Measurements from ENCODE around the gene ZFR. TPM values are rescaled to one million over a fixed set of nuclear protein-coding genes. Genes with fewer than 3 reads are reported as not detected.
"Not testable (repeated sequence)": the region's sequence is repeated elsewhere in the genome, so short reads cannot be mapped to it uniquely, and the experiment has no call there.

ZFR gene
- total RNA-seq, 4 donors from 2014 or later, result 44.9 to 61.6 (median 52.7) TPM

DNA sequence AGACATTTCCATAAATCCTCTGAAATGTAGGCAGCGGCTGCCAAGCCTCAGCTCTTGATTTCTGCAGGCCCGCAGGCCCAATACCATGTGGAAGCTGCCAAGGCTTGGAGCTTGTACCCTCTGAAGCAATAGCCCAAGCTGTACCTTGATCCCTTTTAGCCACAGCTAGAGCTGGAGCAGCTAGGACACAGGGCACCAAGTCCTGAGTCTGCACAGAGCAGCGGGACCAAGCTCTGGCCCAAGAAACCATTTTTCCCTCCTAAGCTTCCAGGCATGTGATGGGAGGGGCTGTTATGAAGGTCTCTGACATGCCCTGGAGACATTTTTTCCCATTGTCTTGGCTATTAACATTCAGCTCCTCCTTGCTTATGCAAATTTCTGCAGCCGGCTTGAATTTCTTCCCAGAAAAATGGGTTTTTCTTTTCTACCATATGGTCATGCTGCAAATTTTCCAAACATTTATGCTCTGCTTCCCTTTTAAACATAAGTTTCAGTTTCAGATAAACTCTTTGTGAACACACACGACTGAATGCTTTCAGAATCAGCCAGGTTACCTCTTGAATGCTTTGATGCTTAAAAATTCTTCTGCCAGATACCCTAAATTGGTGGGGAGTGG lies 14.4 kb upstream of the ZFR start:
- 68 to 75% methylated on average over 5 of the region's 5 CpGs for WGBS, 2 donors
- DNase-seq (ENCODE audit: low spot score in 2 of 2), result peak in 1 of 2 donors; percentile 36
- TF ChIP-seq, protein P1, sequence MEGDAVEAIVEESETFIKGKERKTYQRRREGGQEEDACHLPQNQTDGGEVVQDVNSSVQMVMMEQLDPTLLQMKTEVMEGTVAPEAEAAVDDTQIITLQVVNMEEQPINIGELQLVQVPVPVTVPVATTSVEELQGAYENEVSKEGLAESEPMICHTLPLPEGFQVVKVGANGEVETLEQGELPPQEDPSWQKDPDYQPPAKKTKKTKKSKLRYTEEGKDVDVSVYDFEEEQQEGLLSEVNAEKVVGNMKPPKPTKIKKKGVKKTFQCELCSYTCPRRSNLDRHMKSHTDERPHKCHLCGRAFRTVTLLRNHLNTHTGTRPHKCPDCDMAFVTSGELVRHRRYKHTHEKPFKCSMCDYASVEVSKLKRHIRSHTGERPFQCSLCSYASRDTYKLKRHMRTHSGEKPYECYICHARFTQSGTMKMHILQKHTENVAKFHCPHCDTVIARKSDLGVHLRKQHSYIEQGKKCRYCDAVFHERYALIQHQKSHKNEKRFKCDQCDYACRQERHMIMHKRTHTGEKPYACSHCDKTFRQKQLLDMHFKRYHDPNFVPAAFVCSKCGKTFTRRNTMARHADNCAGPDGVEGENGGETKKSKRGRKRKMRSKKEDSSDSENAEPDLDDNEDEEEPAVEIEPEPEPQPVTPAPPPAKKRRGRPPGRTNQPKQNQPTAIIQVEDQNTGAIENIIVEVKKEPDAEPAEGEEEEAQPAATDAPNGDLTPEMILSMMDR (IDR thresholded peaks at IDR 0.05), result no peak
- TF ChIP-seq POLR2A (IDR thresholded peaks at IDR 0.05), result no peak
- no peak overlapping the region for H3K4me3 ChIP-seq (ENCODE audit: low read depth, poor library complexity, severe bottlenecking)
- intact Hi-C loops (cut with DNase I; ENCODE audit: low total_unique reads), result no loop called here

DNA sequence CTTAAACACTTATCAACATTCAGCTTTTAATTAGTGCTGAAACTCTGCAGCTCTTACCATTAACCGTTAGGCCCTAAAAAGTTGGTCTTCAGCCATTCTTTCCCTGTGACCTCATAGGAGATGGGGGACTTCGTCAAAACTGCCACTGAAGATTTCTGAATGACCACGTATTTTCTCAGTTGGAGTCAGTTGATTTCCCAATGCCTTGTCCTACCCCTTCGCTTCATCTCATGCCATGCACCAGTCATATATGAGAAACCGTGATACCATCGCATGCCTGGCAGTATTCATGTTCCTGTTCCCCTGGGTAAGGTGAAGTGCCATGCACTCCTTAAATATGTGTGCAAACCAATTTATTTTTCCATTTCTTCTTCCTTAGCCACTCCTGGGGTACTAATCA lies 10.8 kb upstream of the ZFR start:
- no peak for TF ChIP-seq POLR2A (IDR thresholded peaks at IDR 0.05)
- TF ChIP-seq, protein P1 (IDR thresholded peaks at IDR 0.05), result no peak
- no peak for DNase-seq (ENCODE audit: low spot score in 2 of 2)
- intact Hi-C loops (cut with DNase I; ENCODE audit: low total_unique reads), result no loop called here
- 94 to 97% methylated on average over 6 of the region's 6 CpGs for WGBS, 2 donors
- no peak overlapping the region for H3K4me3 ChIP-seq (ENCODE audit: low read depth, poor library complexity, severe bottlenecking)

DNA sequence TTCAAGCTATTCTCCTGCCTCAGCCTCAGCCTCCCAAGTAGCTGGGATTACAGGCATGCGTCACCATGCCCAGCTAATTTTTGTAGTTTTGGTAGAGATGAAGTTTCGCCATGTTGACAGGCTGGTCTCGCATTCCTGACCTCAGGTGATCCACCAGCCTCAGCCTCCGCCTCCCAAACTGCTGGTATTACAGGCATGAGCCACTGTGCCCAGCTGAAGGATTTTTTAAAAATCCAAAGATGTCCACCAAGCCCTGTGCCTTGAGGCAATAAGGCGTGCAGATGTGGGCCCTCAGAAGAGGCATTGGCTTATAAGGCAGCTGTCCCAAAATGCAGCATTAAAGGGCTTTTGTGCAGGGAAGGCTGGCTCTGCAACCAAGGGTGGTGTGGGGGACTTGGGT lies 10.3 kb upstream of the ZFR start:
- intact Hi-C loops (cut with DNase I; ENCODE audit: low total_unique reads), result no loop called here
- WGBS, 2 donors, result 95 to 97% methylated on average over 5 of the region's 5 CpGs
- no peak for DNase-seq (ENCODE audit: low spot score in 2 of 2)
- H3K4me3 ChIP-seq (ENCODE audit: low read depth, poor library complexity, severe bottlenecking), result no peak overlapping the region
- no peak for TF ChIP-seq POLR2A (IDR thresholded peaks at IDR 0.05)
- TF ChIP-seq, protein P1 (IDR thresholded peaks at IDR 0.05), result no peak

DNA sequence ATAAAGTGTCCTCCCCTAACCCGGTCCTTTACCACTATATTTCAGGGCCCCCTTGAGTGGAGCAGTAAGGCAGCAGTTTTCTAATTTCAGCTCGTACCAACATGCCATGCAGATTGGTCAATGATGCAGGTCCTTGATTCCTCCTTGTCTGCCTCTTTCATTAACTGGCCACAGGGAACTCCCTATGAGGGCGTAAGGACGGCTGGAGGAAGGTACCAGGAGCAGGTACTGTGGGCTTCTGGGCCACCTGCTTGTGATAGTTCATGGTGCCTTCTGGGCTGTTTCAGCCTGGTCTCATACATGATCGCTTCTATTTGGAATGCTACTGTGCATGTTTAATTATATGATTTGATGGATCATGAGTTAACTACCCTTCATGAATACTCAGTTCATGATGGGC lies 9.4 kb upstream of the ZFR start:
- no peak overlapping the region for H3K4me3 ChIP-seq (ENCODE audit: low read depth, poor library complexity, severe bottlenecking)
- 94 to 95% methylated on average over 5 of the region's 5 CpGs for WGBS, 2 donors
- intact Hi-C loops (cut with DNase I; ENCODE audit: low total_unique reads), result no loop called here
- TF ChIP-seq, protein P1 (IDR thresholded peaks at IDR 0.05), result no peak
- no peak for TF ChIP-seq POLR2A (IDR thresholded peaks at IDR 0.05)
- DNase-seq (ENCODE audit: low spot score in 2 of 2), result no peak

DNA sequence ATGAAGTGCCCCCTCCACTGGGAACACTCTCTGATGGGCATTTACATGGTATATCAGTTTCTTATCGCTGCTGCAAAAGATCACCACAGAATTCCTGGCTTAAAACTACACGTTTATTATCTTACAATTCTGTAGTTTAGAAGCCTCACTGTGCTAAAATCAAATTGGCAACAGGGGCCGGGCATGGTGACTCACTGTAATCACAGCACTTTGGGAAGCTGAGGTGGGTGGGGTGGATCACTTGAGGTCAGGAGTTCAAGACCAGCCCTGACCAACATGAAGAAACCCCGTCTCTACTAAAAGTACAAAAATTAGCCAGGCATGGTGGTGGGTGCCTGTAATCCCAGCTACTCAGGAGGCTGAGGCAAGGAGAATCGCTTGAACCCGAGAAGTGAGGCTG lies 7.8 kb upstream of the ZFR start:
- WGBS, 2 donors, result 75 to 90% methylated on average over 6 of the region's 6 CpGs
- DNase-seq (ENCODE audit: low spot score in 2 of 2); H3K4me3 ChIP-seq (ENCODE audit: low read depth, poor library complexity, severe bottlenecking); intact Hi-C loops (cut with DNase I; ENCODE audit: low total_unique reads): not testable (repeated sequence)

DNA sequence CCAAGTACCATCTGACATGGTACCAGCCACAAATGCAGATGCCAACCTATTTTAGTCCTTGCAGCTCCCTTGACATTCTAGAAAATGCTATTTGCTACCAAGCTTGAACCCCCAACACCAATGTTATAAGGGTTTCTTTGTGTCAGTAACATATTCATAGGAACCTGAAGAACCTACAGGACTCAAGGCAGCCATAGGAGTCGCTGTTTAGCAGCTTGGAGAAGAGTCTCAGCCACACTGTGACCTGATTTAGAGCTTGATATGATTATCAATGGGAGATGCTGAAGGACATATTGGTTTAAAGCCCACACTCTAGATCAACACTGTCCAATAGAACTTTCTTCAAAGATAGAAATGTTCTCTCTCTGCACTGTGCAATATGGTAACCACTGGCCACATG lies 6.4 kb upstream of the ZFR start:
- DNase-seq (ENCODE audit: low spot score in 2 of 2), result no peak
- TF ChIP-seq POLR2A (IDR thresholded peaks at IDR 0.05), result no peak
- TF ChIP-seq, protein P1 (IDR thresholded peaks at IDR 0.05), result no peak
- 63 to 65% methylated on average over 1 of the region's 1 CpG for WGBS, 2 donors

More for the DNA sequence above, 6.4 kb upstream of the ZFR start:
- intact Hi-C loops (cut with DNase I; ENCODE audit: low total_unique reads), result no loop called here
- no peak overlapping the region for H3K4me3 ChIP-seq (ENCODE audit: low read depth, poor library complexity, severe bottlenecking)

All from lower leg skin (tissue), 4 donors.